GM15510 (cell line): ENCODE data around the gene NKAIN2.

ENCODE experiments used
- POLR2A ChIP-seq: IDR thresholded peaks from 3 replicates; pipeline ENCODE4 v1.6.1; 2011; ENCODE audit warnings: borderline replicate concordance; ENCODE audit not compliant: insufficient read length; ENCODE audit errors: extremely low read depth

Gene NKAIN2

DNA sequence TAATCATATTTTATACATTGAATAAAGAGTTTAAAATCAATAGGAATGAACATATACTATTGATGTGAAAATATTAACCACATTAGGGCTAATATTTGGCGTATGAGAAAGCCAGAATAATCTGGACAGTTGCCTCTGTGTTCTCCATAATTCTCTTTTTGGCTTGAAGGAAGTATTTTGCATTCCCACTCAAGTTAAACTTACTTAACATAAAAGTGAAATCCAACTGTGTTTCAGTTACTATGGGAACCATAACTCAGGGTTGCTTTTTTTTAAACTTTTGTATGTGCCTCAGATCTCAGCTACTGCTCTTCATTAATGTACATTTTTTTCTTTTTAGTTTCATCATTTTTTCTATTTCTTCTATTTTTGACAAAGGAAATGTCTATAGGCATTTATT is 479.8 kb downstream of the NKAIN2 start:
- TF ChIP-seq POLR2A, result no peak

GRCh38 chr6:124285146-124285545 is 481.5 kb downstream of the NKAIN2 start:
- no peak for TF ChIP-seq POLR2A

GRCh38 chr6:124294574-124295200 is 491.0 kb downstream of the NKAIN2 start:
- no peak for TF ChIP-seq POLR2A

GRCh38 chr6:124297507-124297906 is 493.8 kb downstream of the NKAIN2 start:
- TF ChIP-seq POLR2A, result no peak

- TF ChIP-seq POLR2A, result no peak
These were observed 495.1 kb downstream of the NKAIN2 start for GRCh38 chr6:124298730-124299129.

- no peak for TF ChIP-seq POLR2A
These were observed 500.3 kb downstream of the NKAIN2 start for GRCh38 chr6:124303971-124304370.

GRCh38 chr6:124310139-124310538 is 506.5 kb downstream of the NKAIN2 start:
- no peak for TF ChIP-seq POLR2A

- TF ChIP-seq POLR2A, result no peak
These were observed 515.7 kb downstream of the NKAIN2 start for GRCh38 chr6:124319410-124319809.

GRCh38 chr6:124324237-124324636 is 520.6 kb downstream of the NKAIN2 start:
- TF ChIP-seq POLR2A, result no peak

GRCh38 chr6:124330197-124330596 is 526.5 kb downstream of the NKAIN2 start:
- TF ChIP-seq POLR2A, result no peak

GRCh38 chr6:124334359-124334758 is 530.7 kb downstream of the NKAIN2 start:
- TF ChIP-seq POLR2A, result no peak

- no peak for TF ChIP-seq POLR2A
These were observed 536.1 kb downstream of the NKAIN2 start for GRCh38 chr6:124339610-124340334.

- TF ChIP-seq POLR2A, result no peak
These were observed 551.5 kb downstream of the NKAIN2 start for GRCh38 chr6:124355146-124355545.

- no peak for TF ChIP-seq POLR2A
These were observed 552.7 kb downstream of the NKAIN2 start for GRCh38 chr6:124356276-124356810.

GRCh38 chr6:124356811-124357210 is 553.1 kb downstream of the NKAIN2 start:
- no peak for TF ChIP-seq POLR2A

GRCh38 chr6:124368131-124368530 is 564.5 kb downstream of the NKAIN2 start:
- no peak for TF ChIP-seq POLR2A
